ENCODE results near the gene UMAD1. TPM values are rescaled to one million over a fixed set of nuclear protein-coding genes. Genes with fewer than 3 reads are reported as not detected.

Gene UMAD1
- polyA plus RNA-seq, 3 donors = 6.2 to 22.7 (median 18.6) TPM

- no peak overlapping the region for H3K27ac Mint-ChIP-seq
- no peak for TF ChIP-seq CTCF (IDR thresholded peaks at IDR 0.05)
- Histone ChIP-seq H4K20me1 (ENCODE audit: insufficient read depth, low read length) (no peaks in the 10 kb centered on the region), H3K4me2 (replicated peaks; ENCODE audit: extremely low read depth, low read length, poor library complexity, severe bottlenecking) (no peak overlapping the region), H3K79me2 (ENCODE audit: insufficient read depth, low read length) (no peaks in the 10 kb centered on the region), H3K9me3 (replicated peaks in 1 of 2; ENCODE audit: control insufficient read depth in 1 of 2, insufficient read depth in 1 of 2, low read length in 2 of 2) (no peaks in the 10 kb centered on the region), H3K36me3 (replicated peaks in 1 of 2; ENCODE audit: control insufficient read depth in 1 of 2, insufficient read depth in 2 of 2, low read length in 2 of 2) (no peaks in the 10 kb centered on the region), H3K4me3 (replicated peaks in 1 of 3; ENCODE audit: low read depth in 2 of 3, low read length in 3 of 3) (no peak overlapping the region), H3K27me3 (ENCODE audit: control insufficient read depth in 2 of 2, insufficient read depth in 2 of 2, low read length in 2 of 2) (no peaks in the 10 kb centered on the region), H3K27ac (ENCODE audit: low read depth in 1 of 2, low read length in 2 of 2) (no peak overlapping the region), H3K9ac (ENCODE audit: insufficient read depth, low read length, poor library complexity, severe bottlenecking) (no peak overlapping the region), H3K4me1 (ENCODE audit: control insufficient read depth in 1 of 2, insufficient read depth in 2 of 2, low read length in 2 of 2) (no peaks in the 10 kb centered on the region), H2AFZ (ENCODE audit: insufficient read depth, low read depth, low read length, poor library complexity, severe bottlenecking) (no peak overlapping the region)
- no peak overlapping the region for H3K4me3 Mint-ChIP-seq
- H3K9me3 Mint-ChIP-seq = peaks cover 1 to 13% (median 4%) of the 10 kb centered on the region in 7 donors
- no CpG with 5 or more reads among the region's 3 CpGs for WGBS (ENCODE audit: insufficient coverage)
- no peaks in the 10 kb centered on the region for H3K4me1 Mint-ChIP-seq
- H3K27me3 Mint-ChIP-seq (ENCODE audit: low read depth in 3 of 3) = no peaks in the 10 kb centered on the region
- intact Hi-C loops (cut with micrococcal nuclease) = no loop called here
- DNase-seq = no peak
- H3K36me3 Mint-ChIP-seq = peaks cover 0 to 10% of the 10 kb centered on the region in 2 donors
Measured at GRCh38 chr7:7848892-7849291, 208.3 kb downstream of the UMAD1 start.

GRCh38 chr7:7850150-7850549, 209.6 kb downstream of the UMAD1 start:
- no peak overlapping the region for H3K27ac ChIP-seq (ENCODE audit: low read depth in 1 of 2, low read length in 2 of 2)
- no peak overlapping the region for H3K4me3 ChIP-seq (replicated peaks in 1 of 3; ENCODE audit: low read depth in 2 of 3, low read length in 3 of 3)
- Mint-ChIP-seq H3K4me1 (no peaks in the 10 kb centered on the region), H3K36me3 (peaks cover 5 to 10% of the 10 kb centered on the region in 2 donors), H3K9me3 (peaks cover 8 to 24% (median 13%) of the 10 kb centered on the region in 7 donors), H3K27me3 (ENCODE audit: low read depth in 3 of 3) (no peaks in the 10 kb centered on the region), H3K27ac (no peak overlapping the region), H3K4me3 (no peak overlapping the region)
- no peak for TF ChIP-seq CTCF (IDR thresholded peaks at IDR 0.05)
- H3K27me3 ChIP-seq (ENCODE audit: control insufficient read depth in 2 of 2, insufficient read depth in 2 of 2, low read length in 2 of 2) = no peaks in the 10 kb centered on the region
- no peak overlapping the region for H3K4me2 ChIP-seq (replicated peaks; ENCODE audit: extremely low read depth, low read length, poor library complexity, severe bottlenecking)
- H2AFZ ChIP-seq (ENCODE audit: insufficient read depth, low read depth, low read length, poor library complexity, severe bottlenecking) = no peak overlapping the region
- H3K36me3 ChIP-seq (replicated peaks in 1 of 2; ENCODE audit: control insufficient read depth in 1 of 2, insufficient read depth in 2 of 2, low read length in 2 of 2) = no peaks in the 10 kb centered on the region
- intact Hi-C loops (cut with micrococcal nuclease) = no loop called here
- WGBS (ENCODE audit: insufficient coverage) = no CpG with 5 or more reads among the region's 1 CpG
- peaks cover 8 to 10% of the 10 kb centered on the region in 2 donors for H3K9me3 ChIP-seq (replicated peaks in 1 of 2; ENCODE audit: control insufficient read depth in 1 of 2, insufficient read depth in 1 of 2, low read length in 2 of 2)
- no peak for DNase-seq
- no peaks in the 10 kb centered on the region for H3K4me1 ChIP-seq (ENCODE audit: control insufficient read depth in 1 of 2, insufficient read depth in 2 of 2, low read length in 2 of 2)
- H3K79me2 ChIP-seq (ENCODE audit: insufficient read depth, low read length) = no peaks in the 10 kb centered on the region
- no peak overlapping the region for H3K9ac ChIP-seq (ENCODE audit: insufficient read depth, low read length, poor library complexity, severe bottlenecking)
- no peaks in the 10 kb centered on the region for H4K20me1 ChIP-seq (ENCODE audit: insufficient read depth, low read length)

Data from CD14-positive monocyte (primary cell).